CD4-positive, alpha-beta T cell (primary cell): ENCODE measurements around the gene PPP1R14C. TPM values are rescaled to one million over a fixed set of nuclear protein-coding genes. Genes with fewer than 3 reads are reported as not detected.

Source experiments
- ATAC-seq: fragments of 200-7000 bp; cut with Tn5 transposase; one replicate; pipeline ENCODE4 v1.10.0; 2022; ENCODE audit warnings: mild to moderate bottlenecking; ENCODE audit not compliant: poor library complexity
- CTCF ChIA-PET: fragments of 350-600 bp; sonication (Branson Sonifier 250); formaldehyde crosslinking; loops from one replicate; lab custom pipeline; 2021; ENCODE audit warnings: antibody characterized with exemption, inconsistent platforms; lab: Charles Lee
- POLR2A ChIA-PET: fragments of 350-600 bp; sonication (Branson Sonifier 250); formaldehyde crosslinking; loops from one replicate; lab custom pipeline; 2021; ENCODE audit warnings: antibody characterized with exemption, inconsistent platforms; lab: Charles Lee
- DNase-seq, 14 experiments: peaks; one replicate each; pipeline ENCODE4 v3.0.0-alpha.2; 2013 to 2020; ENCODE audit warnings: mixed read lengths in 2 of 14
- H3K27ac ChIP-seq, 2 donors: one replicate each; pipeline versions ENCODE4 v1.5.1 to v1.7.0; 2013; ENCODE audit warnings: low read length in 2 of 2, low read depth in 1 of 2, mild to moderate bottlenecking in 1 of 2
- H3K27me3 ChIP-seq, 2 experiments: 1 replicate in 1 of 2; 2 replicates in 1 of 2; pipeline versions ENCODE4 v1.6.1 to v1.7.0; 2013; ENCODE audit warnings: low read length in 2 of 2, control low read depth in 1 of 2, mild to moderate bottlenecking in 1 of 2, moderate library complexity in 1 of 2; ENCODE audit not compliant: insufficient read depth in 2 of 2, control insufficient read depth in 1 of 2
- H3K36me3 ChIP-seq: one replicate; pipeline ENCODE4 v1.6.1; 2013; ENCODE audit warnings: low read length, control low read depth; ENCODE audit not compliant: insufficient read depth
- H3K4me1 ChIP-seq: one replicate; pipeline ENCODE4 v1.6.1; 2013; ENCODE audit warnings: low read length, control low read depth; ENCODE audit not compliant: insufficient read depth
- H3K4me3 ChIP-seq: one replicate; pipeline ENCODE4 v1.5.1; 2013; ENCODE audit warnings: mild to moderate bottlenecking, low read length, moderate library complexity
- H3K9me3 ChIP-seq, 2 experiments: 1 replicate in 1 of 2; 2 replicates in 1 of 2; pipeline versions ENCODE4 v1.6.1 to v1.7.0; 2013; ENCODE audit warnings: low read length in 2 of 2, mild to moderate bottlenecking in 2 of 2, control low read depth in 1 of 2, moderate library complexity in 1 of 2; ENCODE audit not compliant: control insufficient read depth in 1 of 2, insufficient read depth in 1 of 2
- H3K27ac Mint-ChIP-seq: one replicate; pipeline ENCODE4 v1.8.0; 2020; ENCODE audit warnings: mixed read lengths
- H3K27me3 Mint-ChIP-seq: one replicate; pipeline ENCODE4 v1.8.0; 2021; ENCODE audit warnings: mixed read lengths
- H3K36me3 Mint-ChIP-seq: one replicate; pipeline ENCODE4 v1.8.0; 2021; ENCODE audit warnings: low read depth, mixed read lengths
- H3K4me1 Mint-ChIP-seq: one replicate; pipeline ENCODE4 v1.8.0; 2021; ENCODE audit warnings: low read depth, mixed read lengths
- H3K4me3 Mint-ChIP-seq: one replicate; pipeline ENCODE4 v1.8.0; 2020; ENCODE audit warnings: mild to moderate bottlenecking, mixed read lengths
- H3K9me3 Mint-ChIP-seq: one replicate; pipeline ENCODE4 v1.8.0; 2020; ENCODE audit warnings: mixed read lengths
- CTCF ChIP-seq: fragments of 200-600 bp; IDR thresholded peaks from one replicate; pipeline ENCODE4 v1.8.0; 2022; ENCODE audit warnings: antibody characterized with exemption, mild to moderate bottlenecking
- intact Hi-C, 2 experiments: fragments of 100-400 bp; cut with DNase I in 1 of 2; cut with micrococcal nuclease in 1 of 2; formaldehyde crosslinking; loops; one replicate each; pipeline versions ENCODE4 v1.15.1 to v1.9.0; 2023 to 2025; cut with DNase I, micrococcal nuclease
- total RNA-seq, 174 experiments: library from RNA in 2 of 174; stranded (reverse) in 2 of 174; gene quantifications; one replicate each; pipeline ENCODE4 v1.2.3 and lab custom pipeline; 2021 to 2026

Gene PPP1R14C
- total RNA-seq, 2 experiments from 2014 or later, result not detected

DNA sequence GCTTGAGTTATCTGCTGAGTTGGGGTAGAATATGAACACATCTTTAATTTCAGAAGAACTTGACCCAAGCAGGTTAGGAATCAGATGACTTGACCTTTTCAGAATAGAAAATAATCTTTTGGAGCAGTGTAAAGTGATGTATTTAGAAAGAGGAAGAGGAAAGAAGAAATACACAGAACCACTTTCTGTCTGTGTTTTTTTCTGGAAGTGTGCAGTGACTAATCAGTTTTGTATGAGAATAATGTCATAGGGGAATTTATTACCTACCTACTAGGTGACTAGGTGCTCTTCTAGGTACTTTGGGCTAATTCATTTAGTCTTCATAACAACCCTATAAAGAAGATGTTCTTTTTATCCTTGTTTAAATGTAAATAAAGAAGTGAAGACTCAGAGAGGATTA is 3.0 kb downstream of the PPP1R14C start:
- H3K4me3 Mint-ChIP-seq, result no peak overlapping the region
- no peaks in the 10 kb centered on the region for H3K36me3 Mint-ChIP-seq
- POLR2A ChIA-PET, result no interaction called here
- intact Hi-C loops, result no loop called here
- H3K27me3 Mint-ChIP-seq, result peaks cover 81% of the 10 kb centered on the region
- no peak overlapping the region for H3K27ac Mint-ChIP-seq
- DNase-seq (no peak), ATAC-seq (no peak)
- H3K27ac ChIP-seq, result no peak overlapping the region
- H3K4me1 ChIP-seq, result peaks cover 16% of the 10 kb centered on the region
- H3K36me3 ChIP-seq, result no peaks in the 10 kb centered on the region
- peaks cover 12% of the 10 kb centered on the region for H3K4me1 Mint-ChIP-seq
- H3K9me3 ChIP-seq, result peaks cover 0 to 12% of the 10 kb centered on the region in 2 experiments
- TF ChIP-seq CTCF, result no peak
- H3K27me3 ChIP-seq, result peaks cover 31 to 48% of the 10 kb centered on the region in 2 experiments
- no peaks in the 10 kb centered on the region for H3K9me3 Mint-ChIP-seq
- no peak overlapping the region for H3K4me3 ChIP-seq
- CTCF ChIA-PET, result interaction anchor here (1.4 kb wide), 1 partner anchor 10 kb away, joined by 3 read pairs; no protein-coding TSS in a partner anchor

- CTCF ChIA-PET, result interaction anchor here (0.7 to 1.4 kb wide), 2 partner anchors 10 to 19 kb away, joined by 3 read pairs; no protein-coding TSS in a partner anchor
- intact Hi-C loops, result no loop called here
Measured at GRCh38 chr6:150146436-150146835, 3.6 kb downstream of the PPP1R14C start.

GRCh38 chr6:150149146-150149545 is 6.3 kb downstream of the PPP1R14C start:
- H3K27ac ChIP-seq, result no peak overlapping the region
- POLR2A ChIA-PET, result no interaction called here
- H3K4me1 ChIP-seq, result no peaks in the 10 kb centered on the region
- intact Hi-C loops, result no loop called here
- H3K4me3 ChIP-seq, result no peak overlapping the region
- TF ChIP-seq CTCF, result no peak
- ATAC-seq (no peak), DNase-seq (no peak)
- CTCF ChIA-PET, result interaction anchor here (0.6 kb wide), 1 partner anchor 11 kb away, joined by 3 read pairs; no protein-coding TSS in a partner anchor
- Mint-ChIP-seq H3K36me3 (no peaks in the 10 kb centered on the region), H3K27ac (no peak overlapping the region), H3K9me3 (no peaks in the 10 kb centered on the region), H3K4me1 (peaks cover 13% of the 10 kb centered on the region), H3K4me3 (no peak overlapping the region), H3K27me3 (peaks cover 86% of the 10 kb centered on the region)
- H3K9me3 ChIP-seq, result no peaks in the 10 kb centered on the region
- H3K36me3 ChIP-seq, result no peaks in the 10 kb centered on the region
- peaks cover 17 to 24% of the 10 kb centered on the region in 2 experiments for H3K27me3 ChIP-seq

More at GRCh38 chr6:150146436-150146835, 3.6 kb downstream of the PPP1R14C start:
- DNase-seq (no peak), ATAC-seq (no peak)
- peaks cover 0 to 12% of the 10 kb centered on the region in 2 experiments for H3K9me3 ChIP-seq
- H3K36me3 ChIP-seq, result no peaks in the 10 kb centered on the region
- H3K27ac ChIP-seq, result no peak overlapping the region
- Mint-ChIP-seq H3K9me3 (no peaks in the 10 kb centered on the region), H3K27me3 (peaks cover 81% of the 10 kb centered on the region), H3K27ac (no peak overlapping the region), H3K4me1 (peaks cover 12% of the 10 kb centered on the region), H3K4me3 (no peak overlapping the region), H3K36me3 (no peaks in the 10 kb centered on the region)
- H3K4me1 ChIP-seq, result peaks cover 16% of the 10 kb centered on the region
- no peak overlapping the region for H3K4me3 ChIP-seq
- POLR2A ChIA-PET, result interaction anchor here (0.6 kb wide), 1 partner anchor 1962 kb away, joined by 3 read pairs; no protein-coding TSS in a partner anchor
- TF ChIP-seq CTCF, result no peak
- peaks cover 31 to 42% of the 10 kb centered on the region in 2 experiments for H3K27me3 ChIP-seq
